ENCODE measurements around the gene CALCOCO2. TPM values are rescaled to one million over a fixed set of nuclear protein-coding genes. Genes with fewer than 3 reads are reported as not detected.

Gene CALCOCO2, protein sequence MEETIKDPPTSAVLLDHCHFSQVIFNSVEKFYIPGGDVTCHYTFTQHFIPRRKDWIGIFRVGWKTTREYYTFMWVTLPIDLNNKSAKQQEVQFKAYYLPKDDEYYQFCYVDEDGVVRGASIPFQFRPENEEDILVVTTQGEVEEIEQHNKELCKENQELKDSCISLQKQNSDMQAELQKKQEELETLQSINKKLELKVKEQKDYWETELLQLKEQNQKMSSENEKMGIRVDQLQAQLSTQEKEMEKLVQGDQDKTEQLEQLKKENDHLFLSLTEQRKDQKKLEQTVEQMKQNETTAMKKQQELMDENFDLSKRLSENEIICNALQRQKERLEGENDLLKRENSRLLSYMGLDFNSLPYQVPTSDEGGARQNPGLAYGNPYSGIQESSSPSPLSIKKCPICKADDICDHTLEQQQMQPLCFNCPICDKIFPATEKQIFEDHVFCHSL
- 40.2 TPM for total RNA-seq

GRCh38 chr17:48830840-48831548 is at the start of gene CALCOCO2:
Gene CALCOCO2 (plus strand): TSS chr17:48831035. CDS start chr17:48841708, 10,673 bp downstream.

DNA sequence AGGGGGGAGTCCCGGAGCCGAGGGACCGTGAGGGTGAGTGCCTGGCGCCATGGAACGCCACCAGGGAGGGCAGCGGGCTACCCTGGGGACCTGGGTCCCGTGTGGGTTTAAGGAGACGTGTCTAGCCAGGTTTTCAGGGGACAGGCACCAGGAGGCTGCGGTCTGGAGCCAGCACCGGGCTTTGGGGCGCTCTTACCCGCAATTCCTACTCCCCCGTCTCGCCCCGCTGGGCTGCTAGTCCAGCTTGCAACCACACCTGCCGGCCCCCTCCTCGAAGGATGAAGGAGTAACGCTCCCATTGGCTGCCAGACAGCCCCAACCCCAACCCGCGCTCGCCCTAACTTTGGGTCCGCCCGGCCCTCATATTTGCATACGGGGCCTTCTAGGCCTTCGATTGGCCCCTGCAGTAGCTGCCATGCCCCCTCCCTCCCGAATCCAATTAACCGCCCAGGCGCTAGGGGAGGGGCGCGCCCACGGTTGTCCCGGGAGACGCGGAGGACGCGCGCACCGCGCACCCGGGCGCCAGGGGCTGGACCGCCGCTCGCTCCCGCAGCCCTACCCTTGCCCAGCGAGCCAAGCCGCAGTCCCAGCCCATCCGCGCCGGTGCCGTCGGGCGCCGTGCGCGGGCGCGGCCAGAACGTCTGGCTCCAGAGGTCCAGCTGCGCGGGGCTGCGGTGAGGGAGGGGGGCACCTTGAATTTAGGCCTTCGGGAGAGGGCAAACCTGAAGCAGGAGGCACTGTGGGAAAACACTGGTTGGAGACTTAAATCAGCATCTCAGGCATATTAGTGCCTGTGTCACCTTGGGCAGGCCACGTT is 13.9 kb upstream of the CALCOCO2 start, which contains the start of gene TTLL6:
TSS of gene TTLL6 (minus strand) at position 456 of the 817 bp plus-strand sequence. CDS start at position 299, 157 bp downstream.

GRCh38 chr17:48908047-48908843 is 77.4 kb downstream of the CALCOCO2 start, which contains the start of gene UBE2Z:
Gene UBE2Z (plus strand): TSS chr17:48908407. CDS start chr17:48908504, 97 bp downstream.

Small RNA genes within 50 kb of the gene (small RNA-seq; reads per million reads assigned to genes)
- gene AC068531.1 (ENCODE audit: low replicate concordance), result not detected
- gene RF00263 (ENCODE audit: low replicate concordance), result not detected

Other genes with a start within 250 kb of the CALCOCO2 start
- 79.5 TPM for gene HOXB3, start 240.8 kb upstream of the CALCOCO2 start, total RNA-seq
- gene HOXB5, start 237.3 kb upstream of the CALCOCO2 start, total RNA-seq, result 3.7 TPM
- 70.7 TPM for gene HOXB6, start 226.0 kb upstream of the CALCOCO2 start, total RNA-seq
- gene HOXB7, start 220.0 kb upstream of the CALCOCO2 start, total RNA-seq, result 15.4 TPM
- gene HOXB8, start 215.7 kb upstream of the CALCOCO2 start, total RNA-seq, result 64.8 TPM
- 20.3 TPM for gene HOXB9, start 204.7 kb upstream of the CALCOCO2 start, total RNA-seq
- gene PRAC1, start 108.5 kb upstream of the CALCOCO2 start, total RNA-seq, result not detected
- gene PRAC2, start 107.8 kb upstream of the CALCOCO2 start, total RNA-seq, result not detected
- not detected for gene HOXB13, start 102.3 kb upstream of the CALCOCO2 start, total RNA-seq
- gene TTLL6, start 13.8 kb upstream of the CALCOCO2 start, total RNA-seq, result 0.41 TPM
- gene ATP5MC1, start 61.8 kb downstream of the CALCOCO2 start, total RNA-seq, result 66.2 TPM
- 55.7 TPM for gene UBE2Z, start 77.4 kb downstream of the CALCOCO2 start, total RNA-seq
- gene SNF8, start 113.8 kb downstream of the CALCOCO2 start, total RNA-seq, result 53.4 TPM
- gene GIP, start 137.6 kb downstream of the CALCOCO2 start, total RNA-seq, result not detected
- 4.3 TPM for gene IGF2BP1, start 166.3 kb downstream of the CALCOCO2 start, total RNA-seq

Measured in metanephros (tissue), 2 donors.